GM12801 (cell line): Measurements from ENCODE around the gene RAD51B.

Experiments
- TF ChIP-seq, protein P1 (sequence below): IDR thresholded peaks from one replicate; pipeline ENCODE4 v1.5.1; 2011; ENCODE audit warnings: control low read depth; ENCODE audit not compliant: insufficient read length; ENCODE audit errors: extremely low read depth

Gene RAD51B

DNA sequence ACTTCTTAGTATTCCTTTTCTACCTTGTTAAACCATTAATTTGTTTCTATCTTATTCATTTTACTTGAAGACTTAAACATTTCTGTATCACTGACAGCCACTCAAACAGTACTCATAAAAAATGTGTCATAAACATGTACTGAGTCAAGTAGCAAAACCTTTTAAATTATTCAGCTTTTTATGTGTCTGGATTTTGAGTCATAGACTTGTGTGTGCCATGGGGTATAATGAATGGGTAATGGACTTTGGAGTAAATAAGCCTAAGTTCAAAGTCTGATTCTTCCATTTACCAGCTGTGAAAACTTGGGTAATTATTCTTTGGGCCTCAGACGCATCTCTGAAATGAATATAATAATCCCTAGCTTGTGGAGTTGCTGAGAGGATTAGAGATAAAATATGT, 199.0 kb downstream of the RAD51B start:
- TF ChIP-seq, protein P1, sequence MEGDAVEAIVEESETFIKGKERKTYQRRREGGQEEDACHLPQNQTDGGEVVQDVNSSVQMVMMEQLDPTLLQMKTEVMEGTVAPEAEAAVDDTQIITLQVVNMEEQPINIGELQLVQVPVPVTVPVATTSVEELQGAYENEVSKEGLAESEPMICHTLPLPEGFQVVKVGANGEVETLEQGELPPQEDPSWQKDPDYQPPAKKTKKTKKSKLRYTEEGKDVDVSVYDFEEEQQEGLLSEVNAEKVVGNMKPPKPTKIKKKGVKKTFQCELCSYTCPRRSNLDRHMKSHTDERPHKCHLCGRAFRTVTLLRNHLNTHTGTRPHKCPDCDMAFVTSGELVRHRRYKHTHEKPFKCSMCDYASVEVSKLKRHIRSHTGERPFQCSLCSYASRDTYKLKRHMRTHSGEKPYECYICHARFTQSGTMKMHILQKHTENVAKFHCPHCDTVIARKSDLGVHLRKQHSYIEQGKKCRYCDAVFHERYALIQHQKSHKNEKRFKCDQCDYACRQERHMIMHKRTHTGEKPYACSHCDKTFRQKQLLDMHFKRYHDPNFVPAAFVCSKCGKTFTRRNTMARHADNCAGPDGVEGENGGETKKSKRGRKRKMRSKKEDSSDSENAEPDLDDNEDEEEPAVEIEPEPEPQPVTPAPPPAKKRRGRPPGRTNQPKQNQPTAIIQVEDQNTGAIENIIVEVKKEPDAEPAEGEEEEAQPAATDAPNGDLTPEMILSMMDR, result no peak

DNA sequence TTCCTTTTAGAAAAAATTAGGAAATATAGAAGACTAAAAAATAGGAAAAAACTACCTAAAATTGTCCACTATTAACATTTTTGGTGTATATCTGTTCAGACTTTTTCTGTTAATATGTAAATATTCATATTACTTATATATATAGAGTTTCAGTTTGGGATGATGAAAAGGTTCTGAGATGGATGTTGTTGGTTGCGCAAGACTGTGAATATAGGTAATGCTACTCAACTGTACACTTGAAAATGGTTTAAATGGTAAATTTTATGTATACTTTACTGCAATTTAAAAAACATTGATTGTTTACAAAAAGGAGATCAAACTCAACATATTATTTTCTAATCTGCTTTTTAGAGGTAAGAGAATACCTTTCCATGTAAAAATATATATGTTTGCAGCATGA, 200.9 kb downstream of the RAD51B start:
- TF ChIP-seq, protein P1, result no peak

DNA sequence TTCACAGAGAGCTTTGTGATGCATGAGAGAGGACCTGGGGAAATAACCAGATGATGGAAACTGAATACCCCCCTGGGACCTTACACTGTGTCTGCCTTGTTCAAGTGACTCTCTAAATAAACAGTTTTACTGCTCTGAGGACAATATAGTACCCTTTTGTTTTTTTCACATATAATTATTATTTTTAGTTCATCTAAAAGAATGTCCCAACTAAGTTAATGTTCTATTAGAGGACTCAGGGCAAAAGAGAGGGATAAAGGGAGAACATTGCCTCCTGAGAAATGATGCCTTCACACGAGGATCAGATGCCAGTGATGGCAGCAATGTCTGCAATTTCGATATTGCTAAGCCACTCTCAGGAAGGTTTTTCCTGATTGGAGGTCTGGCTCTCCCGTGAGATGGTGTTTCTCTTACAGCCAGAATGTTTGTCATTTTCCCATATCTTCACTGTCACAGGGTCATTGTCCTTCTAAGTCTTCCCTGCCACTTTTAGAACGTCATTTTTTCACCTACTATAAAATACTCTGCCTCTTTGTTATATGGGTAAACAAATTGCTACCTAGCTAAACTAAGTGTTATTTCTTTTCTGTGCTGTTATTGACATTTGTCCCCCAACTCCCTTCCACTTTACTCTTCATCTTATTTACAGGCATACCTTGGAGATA, 201.6 kb downstream of the RAD51B start:
- TF ChIP-seq, protein P1, result no peak

DNA sequence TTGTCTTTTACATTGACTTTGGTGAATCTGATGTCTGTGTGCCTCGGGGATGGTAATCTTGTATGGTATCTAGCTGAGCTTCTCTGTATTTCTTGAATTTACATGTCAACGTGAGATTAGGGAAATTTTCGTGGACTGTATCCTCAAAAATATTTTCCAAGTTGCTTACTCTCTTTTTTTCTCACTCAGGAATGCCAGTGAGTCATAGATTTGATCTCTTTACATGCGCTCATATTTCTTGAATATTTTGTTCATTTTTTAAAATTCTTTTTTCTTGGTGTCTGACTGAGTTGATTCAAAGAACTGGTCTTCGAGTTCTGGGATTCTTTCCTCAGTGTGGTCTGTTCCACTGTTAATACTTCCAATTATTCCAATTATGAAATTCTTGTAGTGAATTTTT, 207.7 kb downstream of the RAD51B start:
- TF ChIP-seq, protein P1, result no peak

DNA sequence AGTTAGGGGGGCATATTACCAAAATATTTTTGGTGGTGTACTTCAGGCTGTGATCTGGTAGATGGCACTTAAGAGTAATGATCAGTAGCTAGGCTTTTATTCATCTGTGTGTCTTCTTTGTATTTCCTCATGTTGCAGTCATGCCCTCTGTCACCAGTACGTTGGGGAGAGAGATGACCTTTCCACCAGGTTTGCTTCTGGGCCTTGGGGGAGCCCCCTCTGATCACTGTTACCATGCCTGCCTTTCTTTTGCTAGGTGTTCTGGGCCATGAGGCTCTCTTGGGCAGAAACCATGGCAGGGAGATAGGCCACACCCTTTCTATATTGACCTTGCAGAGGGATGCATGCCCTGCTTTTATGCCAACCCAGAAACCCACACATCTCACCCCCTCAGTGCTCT, 208.5 kb downstream of the RAD51B start:
- TF ChIP-seq, protein P1, result no peak

DNA sequence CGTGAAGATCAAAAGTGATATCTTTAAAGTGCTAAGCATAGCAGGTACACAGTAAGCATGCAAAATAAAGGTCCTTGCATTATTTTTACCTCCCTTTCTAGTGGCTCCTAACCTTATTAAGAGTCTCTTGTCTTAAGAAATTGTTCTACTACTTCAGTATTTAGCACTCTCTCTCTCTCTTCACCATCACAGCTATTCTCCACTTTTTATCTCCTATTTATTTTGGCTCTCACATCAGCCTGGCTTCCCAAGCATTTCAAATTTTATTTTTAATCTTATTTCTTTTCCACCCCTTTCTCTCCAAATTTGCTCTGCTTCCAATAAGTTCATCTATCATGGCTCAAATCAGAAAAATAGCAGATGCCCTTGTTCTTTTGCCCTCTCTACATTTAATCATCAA, 212.6 kb downstream of the RAD51B start:
- TF ChIP-seq, protein P1, result no peak

DNA sequence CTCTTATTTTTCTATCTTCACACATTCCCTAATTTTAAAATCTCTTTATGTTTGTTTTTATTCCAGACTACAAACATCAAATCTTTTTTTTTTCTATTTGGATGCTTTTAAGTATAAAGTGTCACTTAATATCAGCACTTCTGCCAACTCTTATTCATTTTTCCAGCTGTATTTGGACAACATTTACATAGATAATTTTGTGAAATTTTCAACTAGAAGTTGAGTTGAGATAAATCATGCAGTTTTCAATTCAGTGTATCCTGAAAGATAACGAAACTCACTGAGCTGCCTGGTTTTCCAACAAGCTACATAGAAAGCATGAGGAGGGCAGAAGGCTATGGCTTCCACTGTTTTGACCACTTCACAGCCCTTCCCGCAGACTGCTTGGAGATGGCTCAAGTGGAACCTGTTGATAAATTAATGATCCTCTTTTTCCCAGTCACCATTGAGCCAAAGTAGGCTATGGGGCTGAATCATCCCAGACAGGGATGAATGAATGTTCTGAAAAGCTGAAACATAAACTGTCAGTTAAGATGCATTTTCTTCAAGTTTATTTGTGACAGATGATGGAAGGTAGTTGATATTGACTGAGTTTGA, 213.9 kb downstream of the RAD51B start:
- TF ChIP-seq, protein P1, result no peak
